A549 (cell line): ENCODE results near the gene ZNF616.

Source experiments
- CEBPB ChIP-seq, 2 experiments: fragments of >200 bp in 1 of 2; sonication (Bioruptor Twin) in 1 of 2; formaldehyde crosslinking in 1 of 2; IDR thresholded peaks; 2 replicates each; pipeline ENCODE4 v1.6.1; 2012 to 2016
- CHD4 ChIP-seq: fragments of 200-600 bp; sonication (generic); IDR thresholded peaks from 2 replicates; pipeline ENCODE4 v1.6.1; 2016; ENCODE audit warnings: antibody characterized with exemption, mild to moderate bottlenecking, borderline replicate concordance
- CTCF ChIP-seq: fragments of >200 bp; sonication (Bioruptor Twin); formaldehyde crosslinking; IDR thresholded peaks from 3 replicates; pipeline ENCODE4 v1.5.1; 2016
- ELK1 ChIP-seq: fragments of 150-350 bp; IDR thresholded peaks from 2 replicates; pipeline ENCODE4 v1.6.1; 2014; ENCODE audit warnings: low read depth, mild to moderate bottlenecking, low read length
- RAD21 ChIP-seq, 2 experiments: fragments of >200 bp in 1 of 2; sonication (Bioruptor Twin) in 1 of 2; formaldehyde crosslinking in 1 of 2; IDR thresholded peaks in 1 of 2; conservative IDR thresholded peaks in 1 of 2; 2 replicates in 1 of 2; 3 replicates in 1 of 2; pipeline ENCODE4 v1.6.1; 2012 to 2018; ENCODE audit warnings: inconsistent platforms in 1 of 2
- TF ChIP-seq, protein P1 (sequence below): IDR thresholded peaks from 2 replicates; pipeline ENCODE4 v1.6.1; 2012

DNA sequence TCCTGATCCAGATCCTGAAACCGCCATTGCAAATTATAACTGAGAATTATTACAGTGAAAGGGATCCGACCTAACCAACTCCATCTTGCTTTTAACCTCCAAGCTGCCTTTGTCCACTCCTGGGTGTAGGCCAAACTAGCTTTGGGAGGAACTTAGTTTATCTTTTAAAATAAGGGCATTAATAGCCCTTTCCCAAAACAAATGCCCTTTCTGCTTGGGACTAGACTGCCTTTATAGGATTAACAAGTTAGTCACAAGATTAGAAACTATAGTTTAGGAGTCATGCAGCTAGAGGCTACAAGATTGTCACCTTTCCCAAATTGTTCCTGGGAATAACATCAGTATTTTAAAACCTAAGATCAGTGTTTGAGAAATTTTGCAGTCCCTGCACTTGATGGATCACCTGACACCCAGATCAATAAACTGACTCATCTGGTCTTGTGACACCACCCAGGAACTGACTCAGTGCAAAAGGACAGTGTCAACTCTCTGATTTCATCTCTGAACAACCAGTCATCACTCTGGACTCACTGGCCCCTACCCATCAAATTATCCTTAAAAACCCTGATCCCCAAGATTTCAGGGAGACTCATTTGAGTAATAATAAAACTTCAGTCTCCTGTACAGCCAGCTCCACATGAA, 40.1 kb downstream of the ZNF616 start:
- no peak for TF ChIP-seq CTCF
- TF ChIP-seq RAD21 (conservative IDR thresholded peaks at IDR 0.05 in 1 of 2, IDR thresholded peaks at IDR 0.05 in 1 of 2), result no peak
- no peak for TF ChIP-seq CEBPB (IDR thresholded peaks at IDR 0.05)
- no peak for TF ChIP-seq ELK1
- TF ChIP-seq, protein P1, sequence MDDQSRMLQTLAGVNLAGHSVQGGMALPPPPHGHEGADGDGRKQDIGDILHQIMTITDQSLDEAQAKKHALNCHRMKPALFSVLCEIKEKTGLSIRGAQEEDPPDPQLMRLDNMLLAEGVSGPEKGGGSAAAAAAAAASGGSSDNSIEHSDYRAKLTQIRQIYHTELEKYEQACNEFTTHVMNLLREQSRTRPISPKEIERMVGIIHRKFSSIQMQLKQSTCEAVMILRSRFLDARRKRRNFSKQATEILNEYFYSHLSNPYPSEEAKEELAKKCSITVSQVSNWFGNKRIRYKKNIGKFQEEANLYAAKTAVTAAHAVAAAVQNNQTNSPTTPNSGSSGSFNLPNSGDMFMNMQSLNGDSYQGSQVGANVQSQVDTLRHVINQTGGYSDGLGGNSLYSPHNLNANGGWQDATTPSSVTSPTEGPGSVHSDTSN, result no peak
- TF ChIP-seq CHD4, result no peak
